Measurements from ENCODE around the gene TMEM52B. TPM values are rescaled to one million over a fixed set of nuclear protein-coding genes. Genes with fewer than 3 reads are reported as not detected.

Gene TMEM52B
- total RNA-seq, 1 experiment from 2014 or later: not detected

GRCh38 chr12:10140001-10140400 lies 38.8 kb upstream of the TMEM52B start:
- Histone ChIP-seq H3K4me3 (ENCODE audit: low read depth, low read length, poor library complexity, severe bottlenecking) (no peak overlapping the region), H3K27ac (ENCODE audit: low read depth, low read length, poor library complexity, severe bottlenecking) (no peak overlapping the region), H3K27me3 (replicated peaks; ENCODE audit: insufficient read depth, low read depth, low read length, poor library complexity) (no peaks in the 10 kb centered on the region), H3K9me3 (ENCODE audit: low read depth, low read length, poor library complexity, severe bottlenecking) (no peaks in the 10 kb centered on the region), H3K4me1 (ENCODE audit: insufficient read depth, low read length, poor library complexity, severe bottlenecking) (no peaks in the 10 kb centered on the region), H3K36me3 (ENCODE audit: insufficient read depth, low read length, poor library complexity, severe bottlenecking) (no peaks in the 10 kb centered on the region)
- ChIA-PET CTCF (interaction anchor here (0.5 to 1.4 kb wide), 6 partner anchors 9 to 389 kb away, joined by 3 to 5 read pairs (median 3); no protein-coding TSS in a partner anchor), POLR2A (ENCODE audit: low non-redundant PET) (no interaction called here)
- DNase-seq (ENCODE audit: low spot score): peak; percentile 64
- intact Hi-C loops (cut with micrococcal nuclease; ENCODE audit: unreplicated experiment): loop anchor here (1.0 to 5.0 kb wide), 4 partner anchors 106 to 391 kb away; no protein-coding TSS in a partner anchor
- no TSS peak for BruUV-seq (replicated peaks)
- peak; percentile 61 for TF ChIP-seq CTCF (conservative IDR thresholded peaks at IDR 0.05; ENCODE audit: low read depth, low read length)
- no peak for TF ChIP-seq EZH2 (IDR thresholded peaks at IDR 0.05; ENCODE audit: borderline replicate concordance, low read depth, low read length, poor library complexity, severe bottlenecking)

GRCh38 chr12:10142976-10143589 lies 35.7 kb upstream of the TMEM52B start:
- Histone ChIP-seq H3K4me1 (ENCODE audit: insufficient read depth, low read length, poor library complexity, severe bottlenecking) (no peaks in the 10 kb centered on the region), H3K36me3 (ENCODE audit: insufficient read depth, low read length, poor library complexity, severe bottlenecking) (no peaks in the 10 kb centered on the region), H3K9me3 (ENCODE audit: low read depth, low read length, poor library complexity, severe bottlenecking) (no peaks in the 10 kb centered on the region), H3K27ac (ENCODE audit: low read depth, low read length, poor library complexity, severe bottlenecking) (no peak overlapping the region), H3K4me3 (ENCODE audit: low read depth, low read length, poor library complexity, severe bottlenecking) (no peak overlapping the region), H3K27me3 (replicated peaks; ENCODE audit: insufficient read depth, low read depth, low read length, poor library complexity) (no peaks in the 10 kb centered on the region)
- no peak for TF ChIP-seq EZH2 (IDR thresholded peaks at IDR 0.05; ENCODE audit: borderline replicate concordance, low read depth, low read length, poor library complexity, severe bottlenecking)
- no peak for TF ChIP-seq CTCF (conservative IDR thresholded peaks at IDR 0.05; ENCODE audit: low read depth, low read length)
- intact Hi-C loops (cut with micrococcal nuclease; ENCODE audit: unreplicated experiment): loop anchor here (5.0 kb wide), 2 partner anchors 201 to 331 kb away; no protein-coding TSS in a partner anchor
- CTCF ChIA-PET: interaction anchor here (0.6 to 1.6 kb wide), 2 partner anchors 11 to 133 kb away, joined by 4 read pairs; no protein-coding TSS in a partner anchor
- no TSS peak for BruUV-seq (replicated peaks)
- POLR2A ChIA-PET (ENCODE audit: low non-redundant PET): no interaction called here
- no peak for DNase-seq (ENCODE audit: low spot score)

- Histone ChIP-seq H3K4me3 (ENCODE audit: low read depth, low read length, poor library complexity, severe bottlenecking) (no peak overlapping the region), H3K27me3 (replicated peaks; ENCODE audit: insufficient read depth, low read depth, low read length, poor library complexity) (no peaks in the 10 kb centered on the region), H3K36me3 (ENCODE audit: insufficient read depth, low read length, poor library complexity, severe bottlenecking) (no peaks in the 10 kb centered on the region), H3K4me1 (ENCODE audit: insufficient read depth, low read length, poor library complexity, severe bottlenecking) (no peaks in the 10 kb centered on the region), H3K9me3 (ENCODE audit: low read depth, low read length, poor library complexity, severe bottlenecking) (no peaks in the 10 kb centered on the region), H3K27ac (ENCODE audit: low read depth, low read length, poor library complexity, severe bottlenecking) (no peak overlapping the region)
- ChIA-PET CTCF (no interaction called here), POLR2A (ENCODE audit: low non-redundant PET) (no interaction called here)
- TF ChIP-seq EZH2 (IDR thresholded peaks at IDR 0.05; ENCODE audit: borderline replicate concordance, low read depth, low read length, poor library complexity, severe bottlenecking) (no peak), CTCF (conservative IDR thresholded peaks at IDR 0.05; ENCODE audit: low read depth, low read length) (no peak)
- no TSS peak for BruUV-seq (replicated peaks)
- intact Hi-C loops (cut with micrococcal nuclease; ENCODE audit: unreplicated experiment): no loop called here
- DNase-seq (ENCODE audit: low spot score): no peak
Measured at GRCh38 chr12:10147714-10148403, 31.0 kb upstream of the TMEM52B start.

Measured in A673 (cell line).